GM19023 (cell line): ENCODE measurements around the gene ADAMTS20.
A peak's percentile ranks its signal among the peaks of the same experiment; 100 is the strongest.
"Not testable (repeated sequence)": the region's sequence is repeated elsewhere in the genome, so short reads cannot be mapped to it uniquely, and the experiment has no call there.

Experiments used
- ATAC-seq: cut with Tn5 transposase; IDR thresholded peaks from one replicate; pipeline ENCODE4 v1.9.1; 2021; ENCODE audit warnings: mild to moderate bottlenecking, moderate library complexity; ENCODE audit not compliant: unreplicated experiment

The ADAMTS20 gene

DNA sequence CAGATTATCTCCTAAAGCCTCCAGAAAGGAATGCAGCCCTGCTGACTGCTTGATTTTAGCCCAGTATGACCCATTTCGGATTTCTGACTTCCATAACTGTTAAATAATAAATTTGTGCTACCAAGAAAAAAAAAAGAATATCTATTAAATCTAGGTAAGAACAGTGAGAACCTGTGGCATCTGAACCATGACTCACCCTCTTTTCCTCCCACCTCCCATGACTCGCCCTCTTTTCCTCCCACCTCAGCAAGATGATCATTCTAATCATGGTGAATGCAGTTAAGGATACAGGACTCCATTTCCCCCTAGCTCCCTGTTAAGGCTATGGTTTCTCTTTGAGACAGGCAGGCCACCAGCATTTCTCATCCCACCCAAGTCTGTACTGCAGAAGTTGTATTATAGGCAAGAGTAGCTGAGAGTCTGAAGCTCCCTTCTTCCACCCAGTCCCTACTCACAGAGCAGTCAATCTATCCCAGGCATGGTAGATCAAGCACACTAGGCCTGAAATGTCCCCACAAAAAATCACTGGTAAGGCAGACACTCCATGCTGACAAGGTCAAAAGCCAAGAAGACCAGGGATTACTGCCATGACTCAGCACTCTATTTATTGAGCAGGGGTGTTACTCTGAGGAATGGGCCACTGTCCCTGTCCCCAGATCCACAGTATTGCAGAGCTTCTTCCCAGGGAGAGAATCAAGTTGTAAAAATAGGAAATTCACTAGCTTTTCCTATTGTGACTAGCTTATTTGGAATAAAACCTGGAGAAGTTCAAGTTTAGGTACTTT lies 188.9 kb downstream of the ADAMTS20 start:
- no peak for ATAC-seq

DNA sequence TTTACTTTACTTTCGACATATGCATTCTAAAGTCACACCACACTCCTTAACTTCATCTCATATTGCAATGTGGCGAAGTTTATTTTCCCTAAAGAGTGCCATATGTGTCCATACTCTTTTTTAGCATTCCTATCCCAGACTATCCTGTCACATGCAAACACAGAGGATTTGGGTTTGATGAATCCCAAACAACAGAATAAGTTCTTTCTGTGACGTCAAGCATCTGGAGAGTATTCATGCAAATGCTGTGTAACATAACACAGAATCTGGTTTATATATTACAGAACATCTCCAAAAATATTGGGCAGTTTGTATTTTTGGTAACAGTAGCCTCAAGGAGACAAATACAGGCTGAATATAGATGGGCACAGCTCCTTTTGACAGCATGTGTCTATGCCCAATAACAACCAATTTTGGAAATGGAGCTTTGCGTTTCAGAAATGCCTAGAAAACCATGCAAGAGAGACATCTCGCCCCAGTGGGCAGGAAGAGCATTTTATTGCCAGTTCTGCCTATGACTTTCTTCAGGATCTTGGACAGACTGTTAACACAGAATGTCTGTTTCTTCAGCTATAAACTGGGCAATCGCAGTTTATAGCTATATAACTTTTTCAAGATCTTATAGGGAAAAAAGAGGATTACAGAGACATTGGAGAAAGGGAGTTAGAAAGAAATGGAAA lies 190.8 kb downstream of the ADAMTS20 start:
- no peak for ATAC-seq

DNA sequence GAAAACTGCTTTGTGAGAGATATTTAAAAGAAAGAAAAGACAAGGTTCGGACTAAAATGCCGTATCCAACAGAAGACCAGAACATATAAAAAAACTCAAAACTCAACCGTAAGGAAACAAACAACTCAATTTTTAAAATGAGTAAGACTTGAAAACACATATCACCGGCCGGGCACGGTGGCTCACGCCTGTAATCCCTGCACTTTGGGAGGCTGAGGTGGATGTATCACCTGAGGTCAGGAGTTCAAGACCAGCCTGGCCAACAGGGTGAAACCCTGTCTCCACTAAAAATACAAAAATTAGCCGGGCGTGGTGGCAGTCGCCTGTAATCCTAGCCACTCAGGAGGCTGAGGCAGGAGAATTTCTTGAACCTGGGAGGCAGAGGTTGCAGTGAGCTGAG lies 192.0 kb downstream of the ADAMTS20 start:
- ATAC-seq: not testable (repeated sequence)

DNA sequence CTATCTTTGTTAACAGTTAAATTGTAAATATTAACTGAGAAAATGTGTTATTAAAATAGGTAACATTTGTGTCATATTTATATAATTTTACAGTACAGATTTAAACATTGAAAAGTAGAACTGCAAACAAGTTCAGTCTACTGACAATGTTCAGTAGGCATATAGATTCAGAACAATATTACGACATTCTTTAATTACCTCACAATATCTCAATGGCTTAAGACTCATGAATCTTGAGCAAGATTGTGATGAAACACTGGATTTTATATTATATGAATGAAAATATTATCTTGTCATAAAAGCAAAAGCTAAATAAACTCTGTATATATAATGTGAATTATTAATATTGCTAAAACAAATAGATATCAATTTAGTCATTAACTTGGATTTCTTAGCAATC lies 194.9 kb downstream of the ADAMTS20 start:
- no peak for ATAC-seq

DNA sequence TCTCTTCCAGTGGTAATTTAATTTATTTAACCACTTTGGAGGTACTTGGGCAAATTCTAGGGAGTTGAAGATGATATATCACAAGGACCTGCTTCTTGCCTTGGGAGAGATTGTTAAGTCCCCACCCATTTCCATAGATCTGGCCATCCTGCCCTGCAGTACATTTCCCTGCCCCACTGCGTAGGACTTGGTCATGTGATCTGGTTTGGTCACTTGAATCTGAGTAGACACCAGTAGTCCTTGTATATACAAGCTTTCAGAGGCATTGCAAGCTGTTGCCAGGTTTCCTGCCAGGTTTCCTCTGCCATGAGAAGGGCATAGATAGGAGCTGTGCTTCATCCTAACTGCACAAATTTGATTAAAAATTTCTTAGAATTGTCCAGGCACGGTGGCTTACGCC lies 200.0 kb downstream of the ADAMTS20 start:
- no peak for ATAC-seq

DNA sequence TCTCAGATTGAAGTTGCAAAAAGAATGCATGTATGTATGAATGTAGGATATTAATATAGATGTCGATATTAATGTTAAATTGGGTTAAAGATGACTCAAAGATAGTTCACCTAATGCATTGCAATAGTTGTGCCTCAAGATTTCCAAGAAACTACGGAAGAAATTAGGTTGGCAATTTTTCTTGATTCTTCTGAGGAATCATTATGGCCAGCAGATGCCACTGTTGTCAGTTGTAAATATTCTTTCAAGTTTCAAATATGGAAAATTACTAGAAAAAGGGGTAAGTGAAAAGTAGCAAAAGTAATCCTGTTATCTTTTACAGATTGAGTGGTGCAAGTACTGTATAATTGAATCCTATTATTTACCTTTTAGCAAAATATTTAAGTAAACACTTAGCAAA lies 202.1 kb downstream of the ADAMTS20 start:
- ATAC-seq: no peak

DNA sequence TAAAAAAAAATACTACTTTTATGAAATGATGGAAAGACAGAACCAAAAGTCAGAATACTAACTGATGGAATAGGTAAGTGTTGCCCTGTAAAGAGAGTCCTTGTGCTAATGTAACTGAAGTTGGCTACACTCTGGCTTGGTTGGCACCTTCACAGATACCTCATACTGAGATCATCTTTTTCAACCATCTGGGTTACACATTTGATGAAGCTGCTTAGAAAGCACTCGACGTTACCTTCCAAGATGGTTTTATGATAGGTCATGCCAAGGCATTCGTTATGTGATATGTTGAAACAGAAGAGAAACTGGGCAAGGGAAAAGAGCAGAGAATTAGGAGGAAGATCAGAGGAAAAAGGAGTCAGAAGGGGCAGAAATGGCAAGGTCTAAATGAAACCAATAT lies 203.8 kb downstream of the ADAMTS20 start:
- no peak for ATAC-seq

DNA sequence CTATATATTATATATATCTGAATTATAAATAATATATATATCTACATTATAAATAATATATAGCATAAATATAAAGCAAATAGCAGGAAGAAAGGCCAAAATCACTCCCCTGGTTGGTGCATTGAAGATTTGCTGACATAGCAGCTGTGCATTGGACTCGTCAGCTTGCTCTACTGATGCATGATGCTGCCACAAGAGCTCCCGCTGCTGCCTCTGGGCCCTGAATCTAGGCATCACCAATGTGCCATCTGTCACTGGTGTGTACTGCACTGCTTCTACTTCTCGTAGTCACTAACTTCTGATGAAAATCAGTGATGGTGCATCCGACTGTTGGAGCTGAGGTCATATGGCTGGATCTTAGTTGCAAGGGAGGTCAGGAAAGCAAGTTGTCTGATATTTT lies 205.0 kb downstream of the ADAMTS20 start:
- ATAC-seq: no peak

DNA sequence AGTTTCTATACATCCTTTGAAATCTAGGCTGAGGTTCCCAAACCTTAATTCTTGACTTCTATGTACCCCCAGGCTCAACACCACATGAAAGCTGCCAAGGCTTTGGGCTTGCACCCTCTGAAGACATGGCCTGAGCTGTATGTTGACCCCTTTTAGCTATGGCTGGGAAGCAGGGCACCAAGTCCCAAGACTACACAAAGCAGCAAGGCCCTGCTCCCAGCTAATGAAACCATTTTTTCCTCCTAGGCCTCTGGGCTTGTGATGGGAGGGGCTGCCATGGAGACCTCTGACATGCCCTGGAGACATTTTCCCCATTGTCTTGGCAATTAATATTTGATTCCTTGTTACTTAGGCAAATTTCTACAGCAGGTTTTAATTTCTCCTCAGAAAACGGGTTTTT lies 207.0 kb downstream of the ADAMTS20 start:
- ATAC-seq: no peak

DNA sequence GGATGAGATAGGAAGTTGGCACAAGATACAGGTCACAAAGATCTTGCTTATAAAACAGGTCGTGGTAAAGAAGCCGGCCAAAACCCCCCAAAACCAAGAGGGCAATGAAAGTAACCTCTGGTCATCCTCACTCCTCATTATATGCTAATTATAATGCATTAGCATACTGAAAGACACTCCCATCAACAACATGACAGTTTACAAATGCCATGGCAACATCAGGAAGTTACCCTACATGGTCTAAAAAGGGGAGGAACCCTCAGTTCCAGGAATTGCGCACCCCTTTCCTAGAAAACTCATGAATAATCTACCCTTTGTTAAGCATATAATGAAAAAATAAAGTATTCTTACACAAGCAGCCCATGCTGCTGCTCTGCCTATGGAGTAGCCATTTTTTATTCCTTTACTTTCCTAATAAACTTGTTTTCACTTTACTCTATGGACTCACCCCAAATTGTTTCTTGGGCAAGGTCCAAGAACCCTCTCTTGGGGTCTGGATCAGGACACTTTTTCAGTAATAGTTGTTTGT lies 210.2 kb downstream of the ADAMTS20 start:
- not testable (repeated sequence) for ATAC-seq

DNA sequence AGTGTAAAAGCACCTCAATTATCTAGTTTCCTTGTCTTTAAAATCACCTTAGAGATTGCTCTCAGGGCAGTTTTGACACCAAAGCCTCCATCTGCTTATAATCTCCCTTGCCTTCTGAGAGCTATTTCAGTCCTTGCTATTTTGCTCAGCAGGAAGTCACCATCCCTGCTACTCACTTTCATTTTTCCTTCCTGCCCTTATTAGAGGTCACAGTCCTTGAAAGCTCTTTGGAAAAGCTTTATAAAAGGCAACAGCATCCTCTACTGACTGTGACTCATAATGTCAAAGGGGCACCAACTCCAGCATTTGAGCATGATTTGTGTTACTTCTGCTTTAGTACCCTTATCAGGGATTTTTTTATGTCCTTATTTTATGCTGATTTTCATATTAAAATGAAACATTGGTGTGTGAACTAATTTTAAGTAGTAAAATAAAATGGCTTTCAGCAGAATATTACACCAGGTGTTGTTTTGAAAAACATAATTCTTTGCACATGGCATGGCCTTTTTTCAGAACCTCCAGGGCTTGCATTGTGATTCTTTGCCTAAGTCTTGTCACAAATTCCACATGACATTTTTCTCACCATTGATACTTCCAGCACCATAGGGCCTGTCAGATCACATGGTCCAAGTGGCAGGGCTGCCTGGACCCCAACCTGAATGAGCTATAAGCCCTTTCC lies 213.0 kb downstream of the ADAMTS20 start:
- ATAC-seq: peak; percentile 53

DNA sequence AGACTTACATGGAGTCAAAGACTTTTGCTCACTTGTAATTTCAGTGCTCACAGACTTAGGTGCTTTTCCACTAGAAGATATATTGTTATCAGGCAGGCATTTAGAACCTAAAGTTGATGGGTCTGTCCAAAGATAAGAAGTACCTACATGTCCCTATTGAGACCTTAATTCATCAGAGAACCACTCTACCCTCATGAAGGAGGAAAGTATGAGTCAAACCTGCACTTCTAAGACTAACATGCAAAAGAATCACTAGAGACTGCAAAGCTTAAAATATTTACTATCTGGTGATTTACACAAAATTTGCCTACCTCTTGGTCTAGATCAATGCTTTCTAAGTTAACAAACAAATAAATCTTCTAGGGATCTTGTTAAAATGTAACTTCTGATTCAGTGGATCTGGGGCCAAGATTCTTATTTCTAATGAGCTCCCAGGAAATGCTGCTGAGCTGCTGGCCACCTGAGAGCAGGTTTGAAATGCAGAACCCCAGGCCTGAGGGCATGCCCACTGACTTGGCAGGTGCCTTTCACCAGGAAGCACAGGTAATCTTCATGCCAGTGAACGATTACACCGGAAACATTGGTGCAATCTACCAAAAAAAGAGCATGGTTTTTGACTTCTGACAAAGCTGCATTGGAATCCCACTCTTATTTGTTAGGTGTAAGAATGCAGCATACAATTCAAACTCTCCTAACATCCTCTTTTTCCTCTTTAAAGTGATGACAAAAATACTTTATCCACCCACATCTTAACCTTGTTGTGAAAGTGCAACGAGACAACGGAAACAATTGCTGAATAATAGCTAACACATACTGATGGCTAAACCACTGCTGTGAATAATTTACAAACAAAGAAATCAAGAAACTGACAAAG lies 214.2 kb downstream of the ADAMTS20 start:
- ATAC-seq: peak; percentile 52

DNA sequence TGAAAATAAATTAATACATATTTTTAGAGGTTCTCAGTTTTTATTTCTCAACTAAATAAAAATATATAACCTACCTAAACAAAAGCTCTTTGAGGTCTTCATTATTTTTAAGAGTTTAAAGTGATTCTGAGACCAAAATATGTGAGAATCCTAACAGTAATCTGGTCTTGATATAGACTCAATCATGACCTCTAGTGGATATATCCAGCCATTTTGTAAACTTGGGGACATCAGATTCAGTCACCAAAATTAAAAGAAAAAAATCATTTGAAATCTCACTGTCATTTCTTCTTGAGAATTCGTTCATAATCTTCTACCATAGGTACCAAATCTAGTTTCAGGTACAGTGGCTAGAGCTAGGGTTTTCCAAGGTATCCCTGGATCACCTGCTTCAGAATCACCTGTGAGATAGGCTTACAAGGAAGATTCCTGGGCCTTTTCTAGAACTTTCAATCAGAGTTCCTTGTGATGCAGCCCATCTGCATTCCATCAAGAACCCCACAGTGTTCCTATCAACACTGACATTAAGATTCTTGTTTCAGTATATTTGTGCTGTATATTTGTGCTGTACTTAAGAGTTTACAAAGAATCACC lies 214.9 kb downstream of the ADAMTS20 start:
- no peak for ATAC-seq

DNA sequence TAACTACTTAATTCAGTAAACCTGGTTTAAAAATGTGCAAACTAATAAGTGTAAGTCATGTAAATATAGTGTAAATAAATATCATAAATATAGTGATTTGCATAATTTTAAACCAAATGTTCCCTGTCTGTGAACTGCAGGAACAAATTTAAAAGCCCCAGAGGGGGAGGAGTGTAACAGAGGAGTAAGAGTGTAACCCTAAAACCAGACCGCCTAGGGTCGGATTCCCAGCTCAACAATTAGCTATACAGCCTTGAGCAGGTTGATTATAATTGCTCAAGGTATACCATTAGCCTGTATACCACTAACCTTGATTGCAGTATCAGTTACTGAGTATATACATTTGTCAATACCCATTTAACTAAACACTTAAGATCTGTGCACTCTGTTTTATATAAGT lies 218.4 kb downstream of the ADAMTS20 start:
- no peak for ATAC-seq

DNA sequence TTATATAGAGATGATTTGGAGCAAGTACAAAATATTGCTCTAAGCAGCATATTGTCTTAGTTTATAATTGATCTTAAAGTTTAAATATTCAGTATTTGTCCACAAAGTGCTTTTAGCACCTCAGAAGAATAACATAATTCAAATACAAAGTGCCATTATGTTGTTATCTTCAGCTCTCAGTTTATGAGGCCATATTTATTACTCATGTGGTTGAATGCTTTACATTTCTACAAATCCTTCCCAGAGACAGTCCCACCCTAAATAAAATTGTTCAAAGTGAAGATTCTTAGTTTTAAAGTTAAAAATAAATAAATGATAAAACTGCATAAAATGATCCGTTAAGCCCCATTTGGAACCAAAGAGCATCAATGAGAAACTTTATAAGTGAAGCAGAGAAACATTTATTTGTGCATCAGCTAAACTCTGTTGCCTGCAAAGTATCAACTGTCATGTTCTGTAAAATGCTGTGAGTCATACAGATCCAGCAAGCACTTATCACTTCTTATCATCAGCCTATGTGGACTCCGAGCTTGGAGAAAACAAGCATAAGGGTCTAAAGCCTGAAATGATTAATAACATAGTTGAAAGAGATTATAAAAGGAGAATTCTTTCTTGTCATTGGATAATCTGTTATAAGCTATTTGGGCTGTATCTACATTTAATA lies 218.9 kb downstream of the ADAMTS20 start:
- no peak for ATAC-seq

DNA sequence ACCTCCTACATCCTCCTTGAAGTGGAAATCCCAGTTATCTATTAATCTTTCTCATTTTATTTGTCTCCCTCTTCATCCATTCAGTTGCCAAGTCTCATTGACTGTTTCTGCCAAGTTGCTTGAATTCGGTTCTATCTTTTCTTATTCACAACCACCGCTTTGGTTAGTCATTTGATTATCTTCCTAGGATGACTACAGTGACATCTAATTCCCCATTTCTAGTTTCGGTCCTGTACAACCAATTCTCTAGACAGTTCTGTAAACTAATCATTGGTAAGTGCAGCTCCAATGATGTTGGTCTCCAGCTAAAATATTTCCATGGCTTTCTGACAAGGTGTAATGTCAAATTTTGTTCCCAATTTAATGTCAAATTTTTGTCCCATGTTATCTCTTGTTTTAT lies 220.1 kb downstream of the ADAMTS20 start:
- no peak for ATAC-seq

DNA sequence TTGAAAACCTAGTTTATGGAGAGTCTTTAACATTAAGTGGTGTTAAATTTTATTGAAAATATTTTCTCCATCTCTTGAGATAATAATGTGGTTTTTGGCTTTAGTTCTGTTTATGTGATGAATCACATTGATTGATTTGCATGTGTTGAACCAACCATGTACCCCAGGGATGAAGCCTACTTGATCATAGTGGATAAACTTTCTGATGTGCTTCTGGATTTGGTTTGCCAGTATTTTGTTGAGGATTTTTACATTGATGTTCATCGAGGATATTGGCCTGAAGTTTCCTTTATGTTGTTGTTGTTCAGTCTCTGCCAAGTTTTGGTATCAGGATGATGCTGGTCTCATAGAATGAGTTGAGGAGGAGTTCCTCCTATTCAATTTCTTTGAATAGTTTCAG lies 222.6 kb downstream of the ADAMTS20 start:
- no peak for ATAC-seq

DNA sequence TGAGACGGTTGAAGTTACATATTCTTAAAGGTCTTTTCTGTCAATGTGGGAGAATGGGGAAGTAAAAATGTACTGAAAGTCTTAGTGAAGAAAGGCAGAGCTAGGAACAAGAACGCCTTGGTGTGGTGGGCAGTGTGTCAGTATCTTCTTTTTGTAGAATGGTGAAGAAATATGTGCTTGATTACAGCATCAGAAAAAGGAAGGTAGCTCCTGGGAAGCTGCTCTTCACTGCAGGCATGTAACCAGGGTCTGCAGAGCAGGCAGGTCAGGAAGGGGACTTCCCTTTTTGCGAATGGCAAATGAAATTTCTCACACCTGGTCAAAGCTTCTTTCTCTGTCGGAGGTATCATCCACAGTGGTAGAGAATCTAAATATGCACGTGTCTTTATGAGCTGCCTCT lies 226.2 kb downstream of the ADAMTS20 start:
- ATAC-seq: peak; percentile 76

DNA sequence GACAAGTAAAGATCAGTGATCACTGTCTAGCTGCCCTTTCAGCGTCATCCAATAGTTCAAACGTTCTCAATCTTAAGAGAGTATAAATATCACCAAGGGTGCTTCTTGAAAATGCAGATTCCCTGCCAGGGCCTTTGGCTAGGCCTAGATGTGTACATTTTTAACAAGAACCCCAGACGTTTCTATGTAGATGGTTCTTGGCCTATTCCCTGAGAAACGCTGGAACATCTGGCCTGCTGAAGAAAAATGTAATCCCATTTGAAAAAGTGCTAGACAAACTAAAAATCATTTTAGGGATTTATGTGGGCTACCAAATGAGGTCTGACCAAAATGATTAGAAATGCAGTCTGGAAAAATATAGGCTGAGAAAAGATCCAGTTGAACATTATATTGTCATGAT lies 231.7 kb downstream of the ADAMTS20 start:
- ATAC-seq: no peak

DNA sequence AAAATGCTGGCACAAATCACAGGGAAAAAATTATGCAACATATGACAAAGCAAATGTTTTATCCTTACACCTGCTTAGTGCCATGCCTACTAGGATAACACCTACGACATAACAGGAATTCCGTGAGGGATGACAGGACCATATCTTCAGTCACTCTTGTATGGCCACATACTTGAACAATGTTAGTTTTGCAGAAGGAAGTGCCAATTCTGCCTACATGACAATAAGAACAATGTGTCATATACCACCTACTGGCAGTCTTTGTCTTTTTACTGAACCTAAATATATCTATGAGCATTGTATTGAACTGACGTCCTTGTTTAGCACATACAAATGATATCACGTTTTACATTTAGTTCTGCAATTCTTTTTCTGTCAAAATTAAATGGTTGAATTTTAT lies 234.0 kb downstream of the ADAMTS20 start:
- ATAC-seq: no peak
